NOMO-1 treated with DMSO at 0.1 percent for 48 hours (cell line): ENCODE results near the gene RAPGEF1.
A peak's percentile ranks its signal among the peaks of the same experiment; 100 is the strongest.

Experiments used
- DNase-seq: peaks from one replicate; lab custom pipeline; 2025; ENCODE audit not compliant: unreplicated experiment; lab: John Stamatoyannopoulos, UW

The RAPGEF1 gene

DNA sequence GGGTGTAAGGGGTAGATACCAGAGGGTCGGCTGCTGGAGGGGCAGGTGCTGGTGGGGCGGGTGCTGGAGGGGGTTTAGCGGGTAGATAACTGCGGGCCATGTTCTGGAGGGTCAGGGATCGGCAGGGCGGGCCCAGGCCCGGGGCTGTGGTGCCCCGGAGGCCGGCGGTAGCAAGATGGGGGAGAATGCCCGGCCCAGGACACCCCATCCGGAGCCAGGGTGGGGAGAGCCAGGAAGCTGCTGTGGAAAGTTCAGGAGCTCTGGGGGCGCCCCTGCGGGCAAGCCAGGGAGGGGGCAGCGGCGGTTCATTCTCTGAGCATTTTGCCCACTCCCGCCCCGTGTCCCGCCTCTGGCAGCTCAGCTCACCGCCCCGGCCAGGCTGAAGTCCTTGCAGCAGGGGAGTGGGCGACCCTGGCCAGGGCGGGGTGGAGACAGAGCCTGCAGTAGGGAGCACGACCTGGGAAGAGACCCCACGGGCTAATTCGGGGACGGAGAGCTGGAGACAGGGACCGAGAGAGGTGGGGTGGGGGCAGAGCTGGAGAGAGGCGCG is 194.0 kb downstream of the RAPGEF1 start:
- no peak for DNase-seq

GRCh38 chr9:131545003-131545785 is 194.7 kb downstream of the RAPGEF1 start, which contains the start of gene PRRT1B:
TSS of gene PRRT1B (plus strand) at chr9:131545523. CDS start at chr9:131545616, 93 bp downstream.
- no peak for DNase-seq

- DNase-seq = no peak
These were observed 196.7 kb downstream of the RAPGEF1 start for GRCh38 chr9:131543141-131543540.

- DNase-seq = no peak
These were observed 200.5 kb downstream of the RAPGEF1 start for GRCh38 chr9:131539223-131539923.

DNA sequence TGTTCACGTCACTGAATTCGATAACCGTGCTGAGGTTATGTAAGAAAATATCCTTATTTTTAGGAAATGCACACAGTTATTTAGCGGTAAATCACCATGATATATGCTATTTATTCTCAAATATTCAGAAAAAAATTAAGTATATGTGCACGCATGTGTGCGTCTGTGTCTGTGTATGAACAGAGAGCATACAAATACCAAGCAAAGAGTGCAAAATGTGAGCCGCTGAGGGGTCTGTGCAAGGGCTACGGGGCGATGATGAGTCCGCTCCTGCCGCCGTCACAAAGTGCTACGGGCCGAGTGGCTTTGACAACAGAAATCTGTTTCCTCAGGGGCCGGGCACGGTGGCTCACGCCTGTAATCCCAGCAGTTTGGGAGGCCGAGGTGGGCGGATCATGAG is 201.9 kb downstream of the RAPGEF1 start:
- no peak for DNase-seq

- DNase-seq = no peak
These were observed 205.1 kb downstream of the RAPGEF1 start for GRCh38 chr9:131534721-131535237.

DNA sequence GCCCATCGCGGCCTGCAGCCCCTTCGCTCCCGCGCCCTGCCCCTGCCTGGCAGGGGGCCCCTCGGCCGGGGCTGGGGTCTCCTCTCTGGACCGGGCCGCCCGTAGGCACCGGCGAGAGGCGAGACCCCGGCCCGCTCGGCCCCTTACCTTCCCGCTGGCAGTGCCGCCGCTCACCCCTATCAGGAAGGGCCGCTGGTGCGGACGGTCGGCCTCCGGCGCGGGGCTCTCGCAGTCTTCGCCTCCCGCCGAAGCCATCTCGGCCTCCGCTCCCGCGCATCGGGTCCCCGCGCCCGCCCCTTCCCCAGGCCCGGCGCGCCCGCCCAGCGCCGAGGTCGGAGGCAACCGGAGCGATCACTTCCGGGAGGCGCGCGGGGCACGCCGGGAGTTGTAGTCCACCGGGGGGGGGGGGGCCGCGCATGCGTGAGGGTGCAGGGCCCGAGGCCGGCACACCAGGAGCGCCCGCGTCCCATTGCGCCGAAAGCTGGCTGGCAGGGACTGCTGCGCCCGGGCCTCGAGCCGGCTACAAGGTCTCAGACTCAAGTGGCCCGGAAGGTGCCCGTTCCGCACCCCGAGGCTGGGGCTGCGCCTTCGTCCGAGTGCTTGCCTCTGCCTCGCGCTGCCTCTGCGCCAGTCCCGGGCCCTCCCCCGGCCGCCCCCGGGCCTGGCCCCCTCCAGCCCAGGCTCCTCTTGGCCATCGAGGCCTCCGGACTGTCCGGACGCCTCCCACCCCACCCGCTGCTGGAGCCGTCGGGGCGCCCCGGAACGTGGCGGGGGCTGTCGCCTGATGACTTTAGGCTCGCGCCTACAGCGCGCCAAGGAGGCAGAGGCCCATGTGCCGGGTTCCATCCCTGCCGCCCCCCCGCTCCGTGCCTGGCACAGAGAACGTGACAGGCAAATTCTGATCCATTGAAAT is 208.7 kb downstream of the RAPGEF1 start, which contains the start of gene UCK1:
UCK1 (minus strand) TSS at position 344 of the 913 bp plus-strand sequence; CDS start at position 255, 89 bp downstream.
- DNase-seq = peak; percentile 59

DNA sequence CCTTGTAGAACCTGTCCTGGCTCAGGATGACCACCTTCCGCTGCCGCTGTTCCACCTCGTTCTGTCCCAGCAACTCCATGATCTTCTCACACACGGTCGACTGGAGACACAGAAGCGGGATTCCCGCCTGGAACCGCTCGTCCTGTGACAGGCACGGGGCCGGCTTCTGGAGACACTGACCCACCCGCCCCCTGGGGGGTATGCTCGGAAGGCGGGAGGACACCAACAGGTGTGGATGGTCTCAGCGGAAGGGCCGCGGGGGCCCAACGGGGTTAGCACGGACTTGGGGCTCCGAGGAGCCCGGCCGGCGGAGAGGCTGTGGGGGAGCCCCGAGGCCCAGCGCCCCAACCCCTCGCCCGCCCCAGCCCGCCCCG is 209.3 kb downstream of the RAPGEF1 start:
- DNase-seq = peak; percentile 8

- DNase-seq = no peak
These were observed 210.0 kb downstream of the RAPGEF1 start for GRCh38 chr9:131529597-131530545.

DNA sequence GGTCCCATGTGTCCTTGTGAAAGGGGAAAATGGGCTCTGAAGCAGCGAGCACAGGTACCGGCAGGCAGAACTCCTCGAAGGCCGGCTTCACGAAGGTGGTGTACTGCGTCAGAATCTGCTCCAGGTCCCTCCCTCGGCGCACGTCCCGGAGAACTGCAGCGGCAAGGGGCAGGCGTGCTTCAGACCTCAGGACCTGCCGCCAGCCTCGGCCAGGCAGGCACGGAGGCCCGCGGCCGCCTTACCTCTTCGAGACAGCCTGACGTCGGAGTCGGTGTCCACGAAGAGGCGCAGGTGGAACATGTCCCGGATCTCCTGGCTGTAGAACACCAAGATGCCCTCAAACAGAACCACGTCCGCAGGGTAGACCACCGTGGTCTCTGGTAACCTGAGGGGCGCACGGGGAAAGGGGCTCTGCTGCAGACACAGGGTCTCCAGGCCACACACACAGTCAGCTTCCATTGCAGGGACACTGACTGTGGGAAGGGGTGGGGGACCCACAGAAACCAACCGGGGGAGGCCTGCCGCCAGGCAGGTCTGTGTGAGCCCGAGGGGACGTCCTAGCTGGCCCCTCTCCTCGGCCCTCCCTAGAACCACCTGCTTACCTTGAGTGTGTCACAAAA is 210.9 kb downstream of the RAPGEF1 start:
- DNase-seq = no peak

DNA sequence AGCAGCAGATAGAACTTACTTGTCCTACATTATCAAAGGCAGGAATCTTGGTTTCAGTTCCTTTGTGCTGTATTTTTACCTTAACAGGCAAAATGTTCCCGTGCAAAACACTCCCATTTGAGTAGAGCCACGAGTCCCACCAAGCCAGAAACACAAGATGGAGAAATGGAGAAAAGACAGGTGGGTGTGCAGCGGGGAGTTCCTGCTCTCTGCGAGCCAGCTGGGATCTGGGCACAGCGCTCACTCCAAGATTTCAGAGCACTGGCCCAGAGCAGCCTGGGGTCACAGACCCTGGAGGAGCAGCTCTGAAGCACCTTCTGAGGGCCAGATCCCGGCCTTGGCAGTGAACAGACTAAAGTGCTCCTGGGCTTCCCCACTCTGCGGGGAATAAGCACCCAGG is 211.7 kb downstream of the RAPGEF1 start:
- DNase-seq = no peak
